Mucosa of descending colon (tissue), 3 donors: ENCODE measurements around the gene MS4A6A. TPM values are rescaled to one million over a fixed set of nuclear protein-coding genes. Genes with fewer than 3 reads are reported as not detected.

Experiments
- ATAC-seq: fragments of 200-7000 bp; cut with Tn5 transposase; one replicate; pipeline ENCODE4 v1.9.1; 2020; ENCODE audit warnings: mild to moderate bottlenecking, moderate library complexity
- DNase-seq, 3 donors: peaks; one replicate each; pipeline ENCODE4 v3.0.0-alpha.2; 2020
- H3K36me3 ChIP-seq: fragments of 200-600 bp; one replicate; pipeline ENCODE4 v1.8.0; 2021; ENCODE audit warnings: low read depth, mild to moderate bottlenecking
- H3K4me1 ChIP-seq: fragments of 200-600 bp; one replicate; pipeline ENCODE4 v1.8.0; 2021; ENCODE audit warnings: low read depth, mild to moderate bottlenecking
- H3K4me3 ChIP-seq: fragments of 200-600 bp; one replicate; pipeline ENCODE4 v1.8.0; 2021; ENCODE audit warnings: mild to moderate bottlenecking
- H3K9me3 ChIP-seq: fragments of 200-600 bp; one replicate; pipeline ENCODE4 v1.8.0; 2021; ENCODE audit warnings: mild to moderate bottlenecking
- CTCF ChIP-seq: fragments of 200-600 bp; IDR thresholded peaks from one replicate; pipeline ENCODE4 v1.8.0; 2022; ENCODE audit warnings: antibody characterized with exemption, mild to moderate bottlenecking
- intact Hi-C, 2 donors: fragments of 100-400 bp; cut with DNase I in 1 of 2; cut with micrococcal nuclease in 1 of 2; formaldehyde crosslinking; loops; one replicate each; pipeline versions ENCODE4 v1.11.0 to v1.11.1; 2022; cut with DNase I, micrococcal nuclease
- total RNA-seq, 3 donors: library from RNA; stranded (reverse); fragmentation: NEBNext Ultra II Directional in 2 of 3; extraction: Animal tissue kit (Norgen Biotek cat#: 25700) in 2 of 3; gene quantifications; one replicate each; pipeline versions ENCODE4 v1.2.1 to v1.2.4, GENCODE V29; 2021 to 2023
- donor health status: DM: no; HTN: no; CAD: no; lungs with moderate emphysema.
- donor health status: DM: no; HTN: no; CAD: no.
- donor health status: DM: no; HTN: yes; CAD: no.

MS4A6A gene
- total RNA-seq, 3 donors from 2014 or later, result 21.0 to 87.2 (median 85.8) TPM

- peaks cover 7% of the 10 kb centered on the region for H3K9me3 ChIP-seq
- TF ChIP-seq CTCF, result no peak
- ATAC-seq, result peak; percentile 74
- DNase-seq, result peak in 1 of 3 donors; percentile 80
- intact Hi-C loops, result no loop called here
- H3K4me1 ChIP-seq, result no peaks in the 10 kb centered on the region
- no peak overlapping the region for H3K4me3 ChIP-seq
- H3K36me3 ChIP-seq, result no peaks in the 10 kb centered on the region
These were observed 13.5 kb downstream of the MS4A6A start for GRCh38 chr11:60169264-60169915.

- intact Hi-C loops, result no loop called here
- peak; percentile 63 for ATAC-seq
- H3K36me3 ChIP-seq, result no peaks in the 10 kb centered on the region
- peak in 1 of 3 donors; percentile 23 for DNase-seq
- peaks cover 7% of the 10 kb centered on the region for H3K9me3 ChIP-seq
- H3K4me1 ChIP-seq, result no peaks in the 10 kb centered on the region
- TF ChIP-seq CTCF, result no peak
- H3K4me3 ChIP-seq, result no peak overlapping the region
These were observed 14.6 kb downstream of the MS4A6A start for GRCh38 chr11:60168306-60168705.

- Histone ChIP-seq H3K4me1 (no peaks in the 10 kb centered on the region), H3K36me3 (no peaks in the 10 kb centered on the region), H3K4me3 (no peak overlapping the region), H3K9me3 (peaks cover 7% of the 10 kb centered on the region)
- TF ChIP-seq CTCF, result no peak
- ATAC-seq, result no peak
- intact Hi-C loops, result no loop called here
- no peak for DNase-seq
These were observed 16.9 kb downstream of the MS4A6A start for GRCh38 chr11:60165951-60166350.

GRCh38 chr11:60165538-60165937 is 17.3 kb downstream of the MS4A6A start:
- intact Hi-C loops, result no loop called here
- ATAC-seq (no peak), DNase-seq (no peak)
- H3K4me3 ChIP-seq, result no peak overlapping the region
- peaks cover 7% of the 10 kb centered on the region for H3K9me3 ChIP-seq
- no peaks in the 10 kb centered on the region for H3K36me3 ChIP-seq
- TF ChIP-seq CTCF, result no peak
- no peaks in the 10 kb centered on the region for H3K4me1 ChIP-seq

- intact Hi-C loops, result no loop called here
- no peak for TF ChIP-seq CTCF
- Histone ChIP-seq H3K4me1 (no peaks in the 10 kb centered on the region), H3K36me3 (no peaks in the 10 kb centered on the region), H3K9me3 (peaks cover 7% of the 10 kb centered on the region), H3K4me3 (no peak overlapping the region)
- DNase-seq, result no peak
- no peak for ATAC-seq
These were observed 18.3 kb downstream of the MS4A6A start for GRCh38 chr11:60164550-60165075.
